ENCODE measurements around the gene RENBP.

Gene RENBP

GRCh38 chrX:153938226-153938786 is 6.1 kb downstream of the RENBP start:
- DNase-seq: no peak
- intact Hi-C loops (cut with DNase I): no loop called here

GRCh38 chrX:153937056-153937455 is 7.4 kb downstream of the RENBP start:
- no peak for DNase-seq
- intact Hi-C loops (cut with DNase I): no loop called here

GRCh38 chrX:153935326-153935851 is 9.1 kb downstream of the RENBP start:
- intact Hi-C loops (cut with DNase I): no loop called here
- DNase-seq: no peak

GRCh38 chrX:153934762-153935325 is 9.6 kb downstream of the RENBP start, which contains the start of gene NAA10:
TSS of gene NAA10 (minus strand) at chrX:153935037. CDS start at chrX:153934904, 133 bp downstream.
- intact Hi-C loops (cut with DNase I): no loop called here
- peak; percentile 38 to 96 (median 58) for DNase-seq

GRCh38 chrX:153934148-153934761 is 10.2 kb downstream of the RENBP start:
- peak in 1 of 10 donors; percentile 77 for DNase-seq
- intact Hi-C loops (cut with DNase I): no loop called here

GRCh38 chrX:153933748-153934147 is 10.7 kb downstream of the RENBP start:
- DNase-seq: no peak
- intact Hi-C loops (cut with DNase I): no loop called here

DNA sequence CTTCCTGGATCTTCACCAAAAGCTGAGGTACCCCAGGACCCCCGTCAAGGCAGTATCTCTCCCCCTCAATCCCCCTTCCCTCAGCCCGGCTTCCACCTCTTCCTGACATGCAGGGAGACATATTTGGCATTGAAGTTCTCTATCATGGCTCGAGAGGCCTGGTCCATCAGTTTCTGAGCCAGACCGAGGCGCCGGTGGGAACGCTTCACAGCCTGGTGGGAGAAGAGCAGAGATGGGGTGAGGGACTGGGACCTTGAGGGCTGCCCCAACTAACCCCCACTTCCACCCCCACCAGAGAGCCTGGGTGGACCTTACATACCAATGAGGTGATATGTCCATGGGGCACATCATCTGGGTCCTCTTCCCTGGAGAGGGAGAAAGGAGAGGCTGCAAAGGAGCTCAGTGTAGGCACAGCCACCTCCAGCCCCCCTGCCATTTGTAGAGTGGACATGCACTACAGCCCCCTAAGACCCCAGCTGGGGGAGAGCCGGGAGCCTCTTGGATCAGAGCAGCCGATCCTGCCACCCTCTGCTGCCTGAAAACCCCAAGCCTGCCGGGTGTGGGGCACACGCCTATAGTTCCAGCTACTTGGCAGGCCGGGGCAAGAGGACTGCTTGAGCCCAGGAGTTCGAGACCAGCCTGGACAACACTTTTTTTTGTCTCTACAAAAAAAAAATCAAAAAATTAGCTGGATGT is 12.1 kb downstream of the RENBP start:
- intact Hi-C loops (cut with DNase I): no loop called here
- DNase-seq: no peak

DNA sequence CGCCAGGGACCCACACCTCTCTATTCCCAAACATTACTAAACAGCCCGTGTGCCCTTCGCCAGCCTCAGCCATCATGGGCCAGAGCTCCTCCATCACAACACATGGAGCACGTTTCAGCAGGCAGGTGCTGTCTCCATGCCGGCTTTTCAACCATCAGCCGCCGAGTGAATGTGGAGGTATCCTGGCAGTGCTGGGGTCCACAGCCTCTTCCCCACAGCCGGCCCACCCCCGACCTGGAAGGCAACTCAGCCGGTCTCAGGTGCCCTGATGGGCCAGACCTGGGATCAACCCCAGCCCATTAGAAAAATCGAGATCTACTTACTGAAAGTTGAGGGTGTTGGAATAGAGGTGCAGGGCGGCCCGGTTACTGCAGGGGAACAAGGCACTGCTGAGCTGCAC is 12.7 kb downstream of the RENBP start:
- DNase-seq: no peak
- intact Hi-C loops (cut with DNase I): no loop called here

- no peak for DNase-seq
- intact Hi-C loops (cut with DNase I): no loop called here
Measured at GRCh38 chrX:153931151-153931550, 13.3 kb downstream of the RENBP start.

GRCh38 chrX:153930011-153930910 is 14.2 kb downstream of the RENBP start:
- intact Hi-C loops (cut with DNase I): no loop called here
- DNase-seq: peak in 1 of 10 donors; percentile 76

DNA sequence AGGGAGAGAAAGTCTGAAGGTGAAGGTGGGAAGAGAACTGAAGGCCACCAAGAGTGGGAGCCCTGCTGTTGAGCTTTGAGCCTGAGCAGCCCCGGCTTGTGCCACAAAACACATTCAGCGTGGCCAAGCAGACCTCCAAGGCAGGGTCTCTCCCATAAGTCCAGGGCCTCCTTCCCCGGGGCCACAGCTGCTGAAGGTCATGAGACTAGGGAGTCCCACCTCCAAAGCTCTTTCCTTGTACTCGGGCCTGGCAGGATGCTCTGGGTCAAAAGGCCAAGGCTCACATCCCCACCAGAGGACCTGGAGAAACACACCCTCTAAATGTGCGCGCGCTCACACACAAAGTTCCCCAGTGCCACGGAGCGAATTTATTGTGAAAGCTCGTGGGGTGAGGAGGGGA is 14.9 kb downstream of the RENBP start:
- intact Hi-C loops (cut with DNase I): loop anchor here (2.0 kb wide), 1 partner anchor 41 kb away; the partner anchor contains the start of gene HCFC1
- DNase-seq: no peak

- no peak for DNase-seq
- intact Hi-C loops (cut with DNase I): loop anchor here (1.0 to 2.0 kb wide), 2 partner anchors 42 to 165 kb away; partner anchors contain the start of genes HCFC1 and PLXNB3
Measured at GRCh38 chrX:153928846-153929245, 15.6 kb downstream of the RENBP start.

- intact Hi-C loops (cut with DNase I): loop anchor here (1.0 to 2.0 kb wide), 2 partner anchors 43 to 164 kb away; partner anchors contain the start of genes HCFC1 and PLXNB3
- peak; percentile 89 to 99 (median 92) for DNase-seq
Measured at GRCh38 chrX:153927922-153928760, 16.3 kb downstream of the RENBP start.

- no peak for DNase-seq
- intact Hi-C loops (cut with DNase I): no loop called here
Measured at GRCh38 chrX:153927672-153927921, 16.8 kb downstream of the RENBP start.

GRCh38 chrX:153926858-153927671 is 17.4 kb downstream of the RENBP start:
- DNase-seq: peak in 1 of 10 donors; percentile 30
- intact Hi-C loops (cut with DNase I): no loop called here

GRCh38 chrX:153926552-153926857 is 17.9 kb downstream of the RENBP start:
- intact Hi-C loops (cut with DNase I): no loop called here
- no peak for DNase-seq

DNA sequence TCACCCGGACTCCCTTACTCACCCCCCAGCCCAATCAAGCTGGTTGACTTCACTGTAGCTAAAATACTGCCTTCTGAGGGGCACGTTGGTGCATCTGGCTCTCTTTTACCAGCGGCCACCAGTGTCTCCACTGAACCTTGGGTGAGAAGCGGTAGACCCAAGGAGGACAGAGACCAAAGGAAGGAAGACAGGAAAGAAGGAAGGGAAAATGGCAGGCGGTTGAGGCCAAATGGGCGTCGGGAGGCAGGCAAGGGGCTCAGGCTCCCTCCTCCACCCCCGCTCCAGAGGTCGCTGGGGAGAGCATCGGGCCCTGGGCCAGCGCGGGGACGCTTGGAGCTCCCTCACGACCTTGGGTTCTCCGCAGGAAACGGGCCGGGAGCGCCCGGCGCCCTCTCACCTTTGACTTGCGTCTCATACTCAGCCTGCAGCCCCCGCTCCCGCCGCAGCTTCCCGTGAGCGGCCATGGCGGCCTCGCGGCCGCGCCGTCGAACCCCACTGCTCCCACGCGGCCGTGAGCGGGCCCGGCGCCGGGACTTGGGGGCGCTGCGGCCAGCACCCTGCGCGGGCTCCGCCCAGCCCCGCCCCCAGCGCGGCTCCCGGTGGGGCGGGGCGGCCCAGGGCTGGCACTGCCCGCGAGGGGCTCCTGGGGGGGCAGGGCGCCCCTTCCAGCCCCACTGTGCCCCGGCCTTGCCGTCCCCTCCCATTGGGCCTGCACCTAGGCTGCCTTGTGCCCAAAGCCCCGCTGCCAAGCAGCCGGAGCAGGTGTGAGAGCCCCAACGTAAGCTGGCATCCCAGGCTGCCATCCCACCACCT is 18.5 kb downstream of the RENBP start, which contains the start of gene ARHGAP4:
Gene ARHGAP4, minus strand, starts transcription at position 526 of the 813 bp plus-strand sequence. Its CDS starts 62 bp downstream, at position 464.
- no peak for DNase-seq
- intact Hi-C loops (cut with DNase I): no loop called here

- intact Hi-C loops (cut with DNase I): no loop called here
- no peak for DNase-seq
Measured at GRCh38 chrX:153925387-153925738, 19.1 kb downstream of the RENBP start.
